Upper lobe of right lung (tissue), 1 donor: ENCODE measurements around the gene KDM2B. TPM values are rescaled to one million over a fixed set of nuclear protein-coding genes. Genes with fewer than 3 reads are reported as not detected.

Source experiments
- ATAC-seq: fragments of 200-7000 bp; cut with Tn5 transposase; one replicate; pipeline ENCODE4 v1.9.1; 2020; ENCODE audit warnings: mild to moderate bottlenecking, moderate library complexity
- DNase-seq: peaks from one replicate; pipeline ENCODE4 v3.0.0-alpha.2; 2020
- H3K27ac ChIP-seq: fragments of 200-600 bp; one replicate; pipeline ENCODE4 v1.8.0; 2022
- H3K27me3 ChIP-seq: fragments of 200-600 bp; one replicate; pipeline ENCODE4 v1.8.0; 2022; ENCODE audit warnings: mild to moderate bottlenecking
- H3K36me3 ChIP-seq: fragments of 200-600 bp; one replicate; pipeline ENCODE4 v1.8.0; 2022
- H3K4me1 ChIP-seq: fragments of 200-600 bp; one replicate; pipeline ENCODE4 v1.8.0; 2022
- H3K4me3 ChIP-seq: fragments of 200-600 bp; one replicate; pipeline ENCODE4 v1.8.0; 2022; ENCODE audit warnings: mild to moderate bottlenecking
- H3K9me3 ChIP-seq: fragments of 200-600 bp; one replicate; pipeline ENCODE4 v1.8.0; 2022
- CTCF ChIP-seq: fragments of 200-600 bp; IDR thresholded peaks from one replicate; pipeline ENCODE4 v1.8.0; 2022; ENCODE audit warnings: antibody characterized with exemption
- intact Hi-C: fragments of 100-400 bp; cut with DNase I; formaldehyde crosslinking; loops from one replicate; pipeline ENCODE4 v1.11.0; 2022
- total RNA-seq: library from RNA; stranded (reverse); fragmentation: NEBNext Ultra II Directional; extraction: Animal tissue kit (Norgen Biotek cat#: 25700); gene quantifications from one replicate; pipeline ENCODE4 v1.2.1, GENCODE V29; 2021
- donor health status: DM: no; HTN: yes; CAD: no; lungs with severe emphysema.

Gene KDM2B
- total RNA-seq, 1 donor from 2014 or later: 35.4 TPM

GRCh38 chr12:121400332-121401139, 180.3 kb downstream of the KDM2B start:
- Histone ChIP-seq H3K4me1 (peaks cover 15% of the 10 kb centered on the region), H3K27me3 (no peaks in the 10 kb centered on the region), H3K27ac (peak overlapping the region; percentile 94), H3K4me3 (peak overlapping the region; percentile 98), H3K36me3 (peaks cover 14% of the 10 kb centered on the region), H3K9me3 (no peaks in the 10 kb centered on the region)
- ATAC-seq (peak; percentile 59), DNase-seq (no peak)
- TF ChIP-seq CTCF: no peak
- intact Hi-C loops: no loop called here

- Histone ChIP-seq H3K4me1 (peaks cover 15% of the 10 kb centered on the region), H3K9me3 (no peaks in the 10 kb centered on the region), H3K27me3 (no peaks in the 10 kb centered on the region), H3K4me3 (peak within 1 kb of the TSS; percentile 98), H3K36me3 (peaks cover 6% of the 10 kb centered on the region), H3K27ac (peak within 1 kb of the TSS; percentile 94)
- intact Hi-C loops: no loop called here
- peak; percentile 99 for ATAC-seq
- peak; percentile 100 for DNase-seq
- no peak for TF ChIP-seq CTCF
Measured at GRCh38 chr12:121399391-121400331, 181.2 kb downstream of the KDM2B start, which contains the start of gene RNF34. Gene RNF34 (plus strand): TSS chr12:121400118. CDS start chr12:121400213, 95 bp downstream.

GRCh38 chr12:121398355-121398754, 182.5 kb downstream of the KDM2B start:
- no peaks in the 10 kb centered on the region for H3K36me3 ChIP-seq
- peaks cover 15% of the 10 kb centered on the region for H3K4me1 ChIP-seq
- TF ChIP-seq CTCF: no peak
- H3K4me3 ChIP-seq: no peak overlapping the region
- H3K9me3 ChIP-seq: no peaks in the 10 kb centered on the region
- no peaks in the 10 kb centered on the region for H3K27me3 ChIP-seq
- H3K27ac ChIP-seq: no peak overlapping the region
- DNase-seq: no peak
- intact Hi-C loops: no loop called here
- no peak for ATAC-seq

- ATAC-seq (no peak), DNase-seq (no peak)
- no peaks in the 10 kb centered on the region for H3K9me3 ChIP-seq
- intact Hi-C loops: no loop called here
- no peak overlapping the region for H3K4me3 ChIP-seq
- no peaks in the 10 kb centered on the region for H3K27me3 ChIP-seq
- peaks cover 15% of the 10 kb centered on the region for H3K4me1 ChIP-seq
- no peaks in the 10 kb centered on the region for H3K36me3 ChIP-seq
- H3K27ac ChIP-seq: no peak overlapping the region
- no peak for TF ChIP-seq CTCF
Measured at GRCh38 chr12:121397521-121397920, 183.3 kb downstream of the KDM2B start.

- no peak overlapping the region for H3K4me3 ChIP-seq
- no peak for ATAC-seq
- no peak overlapping the region for H3K27ac ChIP-seq
- no peaks in the 10 kb centered on the region for H3K9me3 ChIP-seq
- no peak for DNase-seq
- intact Hi-C loops: no loop called here
- H3K36me3 ChIP-seq: no peaks in the 10 kb centered on the region
- TF ChIP-seq CTCF: no peak
- no peaks in the 10 kb centered on the region for H3K4me1 ChIP-seq
- H3K27me3 ChIP-seq: no peaks in the 10 kb centered on the region
Measured at GRCh38 chr12:121392325-121392716, 188.5 kb downstream of the KDM2B start.
